Measurements from ENCODE around the gene ATG9A. TPM values are rescaled to one million over a fixed set of nuclear protein-coding genes. Genes with fewer than 3 reads are reported as not detected.

Gene ATG9A
- total and polyA plus RNA-seq, 2 of the 8 experiments (the other 6 are each of a cell fraction or from before 2014, with no cell fraction given): 43.6 to 66.8 TPM

DNA sequence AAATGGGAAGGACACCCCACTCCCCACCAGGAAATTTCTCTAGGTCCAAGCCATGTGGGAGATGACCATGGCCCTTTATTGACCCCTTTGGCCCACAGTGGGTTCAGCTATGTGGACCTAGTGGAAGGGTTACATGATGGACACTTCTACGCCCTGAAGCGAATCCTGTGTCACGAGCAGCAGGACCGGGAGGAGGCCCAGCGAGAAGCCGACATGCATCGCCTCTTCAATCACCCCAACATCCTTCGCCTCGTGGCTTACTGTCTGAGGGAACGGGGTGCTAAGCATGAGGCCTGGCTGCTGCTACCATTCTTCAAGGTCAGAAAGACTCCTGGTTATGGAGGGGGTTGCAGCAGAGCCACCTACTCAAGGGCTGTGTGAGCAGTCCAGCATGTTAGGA lies 17.1 kb upstream of the ATG9A start (continued):
- no peak for TF ChIP-seq HDAC2 (IDR thresholded peaks at IDR 0.05; ENCODE audit: borderline replicate concordance in 1 of 2, low read depth in 2 of 2, low read length in 2 of 2)
- no peak for TF ChIP-seq KDM1A (IDR thresholded peaks at IDR 0.05; ENCODE audit: borderline replicate concordance, low read length)
